ENCODE measurements around the gene HYAL2.

The HYAL2 gene, protein sequence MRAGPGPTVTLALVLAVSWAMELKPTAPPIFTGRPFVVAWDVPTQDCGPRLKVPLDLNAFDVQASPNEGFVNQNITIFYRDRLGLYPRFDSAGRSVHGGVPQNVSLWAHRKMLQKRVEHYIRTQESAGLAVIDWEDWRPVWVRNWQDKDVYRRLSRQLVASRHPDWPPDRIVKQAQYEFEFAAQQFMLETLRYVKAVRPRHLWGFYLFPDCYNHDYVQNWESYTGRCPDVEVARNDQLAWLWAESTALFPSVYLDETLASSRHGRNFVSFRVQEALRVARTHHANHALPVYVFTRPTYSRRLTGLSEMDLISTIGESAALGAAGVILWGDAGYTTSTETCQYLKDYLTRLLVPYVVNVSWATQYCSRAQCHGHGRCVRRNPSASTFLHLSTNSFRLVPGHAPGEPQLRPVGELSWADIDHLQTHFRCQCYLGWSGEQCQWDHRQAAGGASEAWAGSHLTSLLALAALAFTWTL

DNA sequence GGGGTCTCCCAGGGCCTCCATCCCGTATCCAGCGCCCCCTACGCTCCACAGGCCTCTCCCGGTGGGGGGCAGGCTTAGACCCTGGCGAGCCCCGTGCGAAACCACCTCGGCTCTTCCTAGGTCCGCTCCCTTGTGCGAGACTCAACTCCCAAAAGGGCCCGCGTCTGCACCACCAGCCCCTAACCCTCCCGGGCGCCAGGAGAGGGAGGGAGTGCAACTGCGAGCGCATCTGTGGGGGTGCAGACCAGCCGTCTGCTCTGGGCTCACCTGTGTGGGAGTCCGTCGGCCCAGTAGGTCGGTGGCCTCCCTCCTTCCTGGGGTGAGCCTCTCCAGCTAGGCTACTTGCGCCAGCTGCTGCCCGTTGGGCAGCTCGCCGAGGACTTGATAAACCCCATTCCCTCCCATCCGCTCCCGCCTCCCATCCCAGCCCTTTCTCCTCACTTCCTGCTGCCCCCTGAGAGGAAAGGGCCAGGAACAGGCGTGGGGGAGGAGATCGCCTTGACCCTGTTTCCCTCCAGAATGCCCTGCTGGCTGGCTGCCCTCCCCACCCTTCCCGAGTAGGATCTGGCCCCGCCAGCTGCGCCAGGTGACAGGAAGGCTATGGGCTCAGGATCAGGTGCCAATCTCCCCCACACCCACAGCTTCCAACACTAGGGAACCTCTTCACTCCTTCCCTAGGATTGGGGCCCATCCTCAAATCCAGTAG, at the start of gene HYAL2:
HYAL2 (minus strand) TSS at position 360 of the 706 bp plus-strand sequence. CDS start 2,256 bp downstream, outside the sequence.
- DNase-seq, result no peak

DNA sequence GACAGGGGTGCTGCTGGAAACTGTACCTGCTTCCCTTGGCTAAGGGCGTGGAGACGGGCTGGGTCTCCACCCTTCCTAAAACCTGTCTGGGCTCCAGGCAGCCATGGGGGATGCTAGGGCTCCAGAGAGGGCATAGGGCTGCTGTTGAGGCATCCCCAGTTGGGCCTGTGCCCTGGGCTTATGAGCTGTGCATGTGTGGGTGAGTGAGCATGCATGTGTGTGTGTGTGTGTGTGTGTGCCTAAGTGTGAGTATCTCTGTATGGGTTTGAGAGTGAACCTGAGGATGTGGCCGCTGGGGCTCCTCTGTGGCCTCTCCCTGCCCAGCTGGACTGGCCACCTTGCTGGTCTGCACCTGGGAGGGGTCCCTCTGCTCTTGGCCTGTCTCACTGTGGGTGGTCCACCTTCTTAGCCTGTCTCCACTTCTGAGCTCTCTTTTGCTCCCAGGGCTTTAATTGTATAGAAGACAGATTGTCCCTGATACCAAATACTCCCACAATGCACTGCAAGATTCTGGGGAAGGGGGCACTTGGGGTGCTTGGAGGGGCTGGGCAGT, 48.7 kb upstream of the HYAL2 start:
- DNase-seq, result no peak

DNA sequence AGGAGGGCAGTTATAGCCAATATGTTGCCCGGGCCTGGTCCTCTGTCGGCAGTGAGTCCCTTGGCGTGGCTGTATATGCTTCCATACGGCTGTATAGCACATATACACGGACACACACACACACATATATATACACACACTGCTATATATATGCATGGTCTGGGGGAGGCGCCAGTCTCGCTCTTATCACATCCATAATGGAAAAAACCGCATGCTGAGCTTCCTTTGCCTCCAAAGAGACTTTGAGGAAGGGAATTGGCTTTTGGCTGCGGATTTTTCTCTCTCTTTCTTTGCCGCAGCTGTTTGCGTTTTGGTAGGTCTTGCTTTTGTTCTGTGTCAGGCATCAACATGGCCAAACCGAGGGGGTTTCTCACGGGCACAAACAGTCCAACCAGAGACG, 48.0 kb upstream of the HYAL2 start:
- DNase-seq, result no peak

DNA sequence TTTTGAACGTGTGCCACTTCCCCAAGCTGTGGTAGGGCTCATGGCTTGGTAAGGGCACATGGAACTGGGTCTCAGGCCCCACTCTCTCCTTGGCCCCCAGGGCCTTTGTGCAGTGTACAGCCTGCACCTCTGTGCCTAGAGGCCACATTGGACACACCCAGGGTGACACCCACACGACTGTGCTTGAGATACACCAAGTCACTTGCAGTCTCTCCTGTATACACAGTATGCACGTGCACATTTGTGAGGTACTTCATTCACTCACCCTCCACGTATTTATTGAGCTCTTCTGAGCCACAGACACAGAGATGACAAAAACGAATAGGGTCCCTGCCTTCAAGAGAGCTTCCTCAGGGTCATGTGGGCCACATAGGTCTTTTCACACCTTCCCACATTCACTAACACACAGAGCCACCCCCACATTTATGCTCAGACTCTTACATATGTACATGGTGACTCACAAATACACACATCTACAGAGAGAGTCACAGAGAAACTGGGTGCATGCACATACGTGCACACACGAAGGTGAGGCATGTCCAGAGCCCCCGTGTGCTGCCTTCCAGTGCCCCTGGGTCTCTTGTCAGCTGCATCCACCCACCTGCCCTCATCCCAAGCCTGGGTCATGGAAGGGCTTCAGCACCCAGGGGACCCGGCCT, 46.6 kb upstream of the HYAL2 start:
- no peak for DNase-seq

DNA sequence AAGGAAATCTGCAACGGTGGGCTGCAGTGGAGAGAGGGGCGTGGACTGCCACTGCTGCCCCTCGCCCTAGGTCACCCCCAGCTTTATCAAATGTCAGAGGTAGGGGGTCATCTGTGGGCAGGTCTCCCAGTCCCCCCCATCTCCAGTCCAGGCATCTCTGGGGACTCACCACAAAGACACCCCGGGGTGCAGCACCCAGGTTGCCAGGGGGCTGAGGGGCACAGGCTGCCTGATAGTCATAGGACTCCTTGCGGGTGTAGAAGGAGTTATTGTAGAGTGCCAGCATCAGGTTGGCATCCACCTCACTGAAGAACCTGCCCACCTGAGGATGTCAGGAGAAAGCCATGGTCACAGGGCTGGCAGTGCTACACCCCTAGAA, 43.3 kb upstream of the HYAL2 start:
- DNase-seq, result no peak

DNA sequence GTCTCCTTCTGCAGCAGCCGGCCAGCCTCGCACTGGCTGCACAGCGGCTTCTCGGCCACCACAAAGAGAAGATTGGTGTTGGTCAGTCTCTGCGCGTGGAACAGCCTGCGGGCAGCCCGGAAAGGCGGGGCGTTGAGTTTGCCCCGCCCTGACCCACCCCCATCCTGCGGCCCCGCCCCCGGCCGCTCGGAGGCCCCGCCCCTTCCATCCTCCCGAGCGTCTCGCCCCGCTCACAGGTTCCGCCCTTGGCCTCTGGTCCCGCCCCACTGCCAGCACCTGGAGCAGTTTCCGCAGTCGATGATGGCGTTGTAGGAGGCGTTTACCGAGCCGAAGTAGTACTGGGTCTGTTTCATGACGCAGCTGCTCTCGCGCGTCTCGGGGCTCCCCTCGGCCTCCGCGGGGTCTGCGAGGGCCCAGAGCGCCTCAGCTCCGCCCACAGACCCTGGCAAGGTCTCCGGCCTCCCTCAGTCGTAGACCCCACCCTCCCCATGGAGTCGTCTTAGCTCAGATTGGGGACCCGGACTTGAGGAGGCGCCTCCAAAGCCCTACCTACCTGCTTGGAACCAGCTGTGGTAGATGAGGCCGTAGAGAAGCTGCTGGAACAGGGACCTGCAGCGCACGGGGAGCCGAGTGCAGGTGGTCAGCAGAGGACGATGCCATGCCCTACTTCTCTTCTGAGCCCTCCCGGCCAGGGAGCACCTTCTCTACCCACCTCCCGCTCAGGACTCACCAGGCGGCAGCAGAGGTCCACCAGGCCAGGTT, 42.7 kb upstream of the HYAL2 start:
- DNase-seq, result peak; percentile 95

DNA sequence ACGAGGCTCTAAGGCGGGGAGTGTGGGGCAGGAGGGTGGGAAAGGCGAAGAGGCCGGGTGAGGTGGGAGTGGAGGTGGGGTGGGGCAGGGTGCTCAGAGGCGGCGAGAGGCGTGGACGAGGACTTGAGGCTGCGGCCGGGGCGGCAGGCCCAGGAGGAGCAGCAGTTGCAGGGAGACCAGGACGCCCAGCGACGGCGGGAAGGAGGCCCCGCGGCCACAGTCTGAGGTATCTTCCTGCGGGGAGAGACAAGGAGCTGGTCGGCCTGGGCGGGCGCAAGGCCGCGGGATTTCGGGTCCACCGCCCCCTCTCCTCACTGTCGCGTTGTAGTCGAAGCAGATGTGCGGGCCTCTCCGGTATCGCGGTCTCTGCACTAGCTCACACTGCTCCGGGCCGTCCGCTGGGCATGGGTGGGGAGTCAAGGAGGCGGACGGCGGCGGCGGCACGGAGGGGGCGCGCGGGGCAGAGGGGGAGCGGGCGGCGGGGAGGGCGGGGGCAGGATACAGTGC, 42.1 kb upstream of the HYAL2 start:
- DNase-seq, result no peak

DNA sequence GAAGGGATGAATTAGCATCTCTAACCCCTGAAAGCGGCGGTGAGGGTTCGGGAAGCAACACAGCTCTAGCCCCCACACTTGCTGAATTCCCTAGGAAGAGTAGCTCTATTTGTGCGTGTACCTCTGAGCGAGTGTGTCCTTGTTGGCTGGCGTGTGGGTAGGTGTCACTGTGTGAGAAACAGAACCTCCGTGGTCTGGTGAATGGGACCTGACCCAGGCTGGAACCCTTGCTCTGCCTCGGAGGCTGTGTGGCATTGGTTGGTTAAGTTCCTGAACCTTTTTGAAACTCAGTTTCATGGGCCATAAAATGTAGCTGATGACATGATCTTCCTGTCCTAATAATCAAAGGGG, 37.2 kb upstream of the HYAL2 start:
- DNase-seq, result no peak

DNA sequence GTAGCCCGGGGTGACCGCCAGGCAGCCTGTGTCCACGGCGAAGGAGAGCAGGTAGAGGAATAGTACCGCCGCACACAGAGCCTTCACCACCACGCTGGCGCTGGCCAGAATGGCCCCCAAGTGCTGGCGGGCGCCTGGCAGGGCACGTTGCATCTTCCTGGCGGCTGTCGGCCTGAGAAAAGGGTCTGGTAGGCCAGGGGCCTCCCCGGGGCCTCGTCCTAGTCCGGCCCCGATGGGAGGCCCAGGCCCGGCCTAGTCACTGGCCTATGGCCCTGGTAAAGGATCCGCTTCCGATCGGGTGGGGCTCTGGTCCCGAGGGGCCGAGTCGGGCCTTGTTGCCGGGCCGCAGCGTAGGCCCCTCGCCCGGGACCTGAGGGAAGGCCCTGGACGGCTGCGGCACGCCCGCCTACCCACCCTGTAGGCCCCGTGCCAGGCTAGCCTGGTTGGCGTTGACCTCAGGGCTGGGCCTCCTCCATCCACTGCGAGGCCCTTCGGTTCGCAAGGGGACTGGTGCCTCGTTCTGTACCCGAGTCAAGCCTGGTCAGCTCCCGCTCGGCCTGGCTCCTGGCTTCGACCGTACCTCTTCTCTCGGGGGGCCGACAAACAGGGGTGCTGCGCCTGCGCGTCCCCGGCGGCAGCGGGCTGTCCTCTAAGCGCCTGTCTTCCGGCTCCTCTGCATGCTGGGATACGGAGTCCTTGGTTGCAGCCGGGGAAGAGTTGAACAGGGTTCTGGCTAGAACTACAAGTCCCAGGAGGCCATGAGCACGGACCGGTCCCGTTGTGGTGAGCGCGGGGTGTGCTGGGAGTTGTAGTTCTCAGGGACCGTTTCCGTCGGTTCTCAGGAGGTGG, 36.6 kb upstream of the HYAL2 start, which contains the start of gene TMEM115:
TMEM115 (minus strand) TSS at position 611 of the 849 bp plus-strand sequence; CDS start at position 153, 458 bp downstream.
- DNase-seq, result peak; percentile 98

DNA sequence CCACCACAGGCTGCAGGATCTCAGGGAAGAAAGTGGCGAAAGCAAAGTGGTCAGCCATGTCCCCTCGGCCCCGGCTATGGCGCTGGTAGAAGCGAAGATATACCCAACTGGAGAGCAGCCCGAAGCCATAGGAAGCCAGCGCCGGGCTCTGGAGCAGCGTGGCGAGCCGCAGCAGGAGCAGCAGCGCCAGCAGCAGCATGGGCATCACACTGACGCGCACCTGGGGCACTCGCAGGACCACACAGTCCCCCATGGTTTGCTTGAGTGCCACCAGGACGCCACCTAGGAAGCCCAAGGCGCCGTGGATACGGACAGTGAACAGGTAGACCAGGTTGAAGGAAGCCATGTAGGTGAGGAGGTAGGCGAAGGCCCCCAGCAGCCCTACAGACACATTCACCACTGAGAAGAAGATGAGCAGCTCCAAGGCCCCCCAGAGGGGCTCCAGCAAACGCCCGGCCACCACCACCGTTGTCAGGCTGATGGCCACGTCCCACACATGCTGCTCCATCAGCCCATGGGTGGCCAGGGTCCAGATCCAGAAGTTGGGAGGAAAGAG, 35.9 kb upstream of the HYAL2 start:
- DNase-seq, result no peak

DNA sequence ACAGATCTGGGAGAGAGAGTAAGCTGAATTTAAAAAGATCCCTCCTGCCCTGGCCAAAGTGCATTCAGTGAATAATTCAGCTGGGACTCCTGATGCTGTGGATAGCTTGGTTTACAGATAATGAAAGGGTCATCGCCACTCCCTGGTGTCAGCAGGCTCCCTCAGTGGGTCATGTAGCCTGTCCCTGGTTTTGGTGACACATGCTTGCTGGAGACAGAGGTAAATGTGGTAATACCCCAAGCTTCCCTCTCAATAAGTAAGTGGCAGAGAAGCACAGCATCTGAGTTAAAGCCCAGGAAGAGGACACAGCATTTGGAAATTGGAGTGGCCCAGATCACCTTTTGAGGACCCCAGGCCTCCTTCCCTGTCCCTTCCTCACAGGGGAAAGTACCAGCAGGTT, 34.9 kb upstream of the HYAL2 start:
- no peak for DNase-seq

DNA sequence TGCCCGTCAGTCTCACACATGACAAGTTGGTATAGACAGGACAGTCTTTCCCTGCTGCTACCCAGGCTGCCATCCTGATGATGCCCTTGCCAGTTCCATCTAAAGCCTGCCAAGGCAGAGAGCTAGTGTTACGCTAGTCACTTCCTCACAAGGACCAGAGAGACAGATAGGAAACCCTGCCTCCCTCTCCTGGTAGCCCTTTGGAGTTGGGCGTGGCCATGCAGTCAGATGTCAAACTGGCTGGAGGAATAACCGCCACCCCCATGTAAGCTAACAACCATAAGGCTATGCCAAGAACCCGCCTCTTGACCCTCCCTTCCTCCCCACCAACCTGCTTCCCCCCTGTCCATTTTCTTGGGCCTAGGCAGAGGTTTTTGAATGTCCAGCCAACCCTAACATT, 34.0 kb upstream of the HYAL2 start:
- DNase-seq, result no peak

DNA sequence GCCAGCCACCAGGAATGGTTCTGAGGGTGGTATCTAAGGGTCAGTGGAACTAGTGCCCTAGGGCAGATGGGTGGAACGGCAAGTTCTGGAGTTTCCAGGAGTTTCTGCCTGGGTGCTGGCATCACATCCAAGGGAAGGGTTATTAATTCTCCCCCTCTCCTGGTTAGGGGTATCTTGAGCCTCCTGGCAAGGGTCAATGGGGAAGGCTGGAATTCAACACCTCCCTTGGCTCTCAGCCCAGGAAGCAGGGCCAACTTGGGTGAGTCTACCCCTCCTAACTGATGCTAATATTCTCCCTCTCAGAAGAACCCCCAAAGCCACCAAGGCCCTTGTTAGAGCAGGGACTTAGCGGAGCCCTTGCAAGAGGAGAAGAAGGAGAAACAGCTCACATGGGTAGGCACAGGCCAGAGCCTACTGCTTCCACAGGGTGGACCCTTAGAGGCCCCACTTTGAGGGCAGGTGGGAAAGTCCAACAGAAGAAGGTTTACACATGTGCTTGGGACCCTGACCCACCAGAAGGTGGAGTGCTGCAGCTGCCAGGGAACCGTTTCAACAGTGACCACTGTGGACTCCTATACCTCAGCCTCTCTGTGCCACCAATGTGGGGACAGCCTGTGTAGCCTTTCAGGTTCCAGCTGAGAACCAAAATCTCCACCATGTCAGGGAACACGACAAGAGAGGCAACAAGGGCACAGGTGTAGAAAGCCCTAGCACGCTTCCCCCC, 33.4 kb upstream of the HYAL2 start:
- DNase-seq, result no peak

DNA sequence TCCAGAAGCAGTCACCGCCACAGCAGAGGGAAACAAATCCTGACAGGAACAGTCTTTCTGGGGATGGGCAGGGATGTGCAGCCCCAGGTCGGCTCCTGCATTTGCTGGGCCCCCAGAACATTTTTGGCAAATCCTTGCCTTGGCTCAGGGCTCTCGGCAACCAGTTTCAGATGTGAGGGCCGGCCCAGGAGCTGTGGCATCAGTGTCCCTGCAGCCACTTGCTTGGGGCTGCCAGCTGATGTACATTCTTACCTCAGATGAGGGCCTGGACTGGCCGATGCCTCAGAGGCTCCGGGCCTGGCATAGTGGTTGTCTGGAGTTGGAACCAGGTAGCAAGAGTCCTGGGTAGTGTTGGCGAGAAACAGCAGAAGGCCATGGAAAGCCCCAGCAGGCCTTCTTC, 32.3 kb upstream of the HYAL2 start:
- DNase-seq, result no peak

DNA sequence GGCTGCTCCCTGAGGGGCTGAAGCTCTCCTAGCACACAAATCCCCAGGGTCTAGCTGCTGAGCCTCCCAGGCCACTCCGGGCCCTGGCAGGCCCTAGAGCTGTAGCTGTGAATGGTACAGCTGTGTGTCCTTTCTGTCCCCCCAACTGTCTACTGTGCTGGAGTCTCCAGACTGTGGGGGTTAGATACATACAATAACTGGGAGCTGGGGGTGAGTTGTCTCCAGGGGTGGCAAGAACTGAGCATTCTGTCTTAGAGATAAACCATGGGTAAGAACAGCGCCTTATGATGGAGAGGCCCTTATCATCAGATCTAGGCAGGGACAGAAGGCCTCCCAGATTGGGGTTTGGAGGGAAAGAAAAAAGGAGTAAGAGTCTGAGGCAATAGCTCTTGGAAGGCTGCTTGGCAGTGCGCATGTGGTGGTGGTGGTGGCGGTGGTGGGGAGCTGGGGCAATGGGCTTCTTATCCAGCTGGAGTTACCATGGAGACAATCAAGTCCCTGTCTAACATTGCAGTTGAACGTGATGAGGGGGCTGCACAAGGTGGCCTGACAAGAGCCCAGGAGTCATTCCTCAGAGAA, 31.7 kb upstream of the HYAL2 start:
- DNase-seq, result no peak

DNA sequence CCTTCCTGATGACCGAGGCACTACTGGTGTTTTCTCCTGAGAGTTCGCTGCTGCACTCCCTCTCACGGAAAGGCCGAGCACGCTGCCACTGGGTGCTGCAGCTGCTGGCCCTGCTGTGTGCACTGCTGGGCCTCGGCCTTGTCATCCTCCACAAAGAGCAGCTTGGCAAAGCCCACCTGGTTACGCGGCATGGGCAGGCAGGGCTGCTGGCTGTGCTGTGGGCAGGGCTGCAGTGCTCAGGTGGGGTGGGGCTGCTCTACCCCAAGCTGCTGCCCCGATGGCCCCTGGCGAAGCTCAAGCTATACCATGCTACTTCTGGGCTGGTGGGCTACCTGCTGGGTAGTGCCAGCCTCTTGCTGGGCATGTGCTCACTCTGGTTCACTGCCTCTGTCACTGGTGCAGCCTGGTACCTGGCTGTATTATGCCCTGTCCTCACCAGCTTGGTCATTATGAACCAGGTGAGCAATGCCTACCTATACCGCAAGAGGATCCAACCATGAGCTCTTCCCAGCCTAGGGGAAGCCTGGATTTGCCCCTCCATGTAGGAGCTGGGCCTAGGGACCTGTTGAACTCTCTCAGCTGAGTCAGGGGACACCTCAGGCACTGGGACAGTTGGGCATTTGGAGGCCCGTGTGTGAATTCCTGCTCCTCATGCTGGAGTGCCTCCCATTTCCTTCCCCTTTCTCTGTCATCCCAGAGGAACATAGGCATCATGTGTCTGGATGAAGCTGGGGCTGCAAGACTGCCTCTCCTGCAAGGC, 30.9 kb upstream of the HYAL2 start:
- DNase-seq, result no peak

DNA sequence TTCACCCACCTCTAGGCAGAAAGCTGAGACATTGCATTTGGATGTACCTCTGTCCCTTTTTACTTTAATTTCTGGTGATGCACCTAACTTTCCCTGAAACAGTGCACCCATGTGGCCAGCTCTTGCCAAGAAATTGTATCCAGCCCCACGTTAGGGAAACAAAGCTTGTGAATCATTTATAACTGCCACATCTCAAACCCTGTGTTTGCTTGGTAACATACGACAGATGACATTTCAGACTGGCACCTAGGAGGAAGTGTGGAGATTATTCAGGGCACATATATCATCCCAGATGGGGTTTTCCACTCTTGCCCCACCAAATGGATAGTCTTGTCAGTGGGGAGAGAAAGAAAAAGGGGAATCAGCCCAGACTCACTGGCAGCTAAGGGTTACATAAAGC, 30.2 kb upstream of the HYAL2 start:
- no peak for DNase-seq

DNA sequence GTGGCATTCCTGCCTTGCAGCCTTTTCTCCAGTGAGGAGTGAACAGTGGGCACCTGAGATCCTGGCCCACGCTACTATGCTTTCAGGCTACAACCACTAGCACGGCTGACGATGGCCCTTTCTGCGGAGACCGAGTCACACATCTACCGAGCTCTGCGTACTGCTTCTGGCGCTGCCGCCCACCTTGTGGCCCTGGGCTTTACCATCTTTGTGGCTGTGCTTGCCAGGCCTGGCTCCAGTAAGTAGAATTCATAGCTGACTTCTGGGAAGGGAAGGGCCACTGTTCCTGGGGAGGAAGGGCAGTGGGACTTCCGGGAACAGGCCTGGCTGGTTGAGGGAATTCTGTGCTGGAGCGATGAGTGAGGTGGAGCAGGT, 28.8 kb upstream of the HYAL2 start:
- no peak for DNase-seq
